Common myeloid progenitor, CD34-positive (primary cell): ENCODE data around the gene RBMS1.

Experiments
- CTCF ChIA-PET: fragments of 350-600 bp; sonication (Branson Sonifier 250); formaldehyde crosslinking; loops from one replicate; lab custom pipeline; 2021; ENCODE audit warnings: antibody characterized with exemption; lab: Charles Lee
- POLR2A ChIA-PET: fragments of 350-600 bp; sonication (Branson Sonifier 250); formaldehyde crosslinking; loops from one replicate; lab custom pipeline; 2021; ENCODE audit warnings: antibody characterized with exemption; lab: Charles Lee
- DNase-seq, 3 donors: peaks; one replicate each; pipeline versions ENCODE4 v3.0.0 to v3.0.0-alpha.2; 2013
- H3K27ac ChIP-seq, 2 experiments: 1 replicate in 1 of 2; 2 replicates in 1 of 2; pipeline ENCODE4 v1.7.0; 2013; ENCODE audit warnings: inconsistent platforms in 2 of 2, low read length in 2 of 2, mild to moderate bottlenecking in 2 of 2, low read depth in 1 of 2, moderate library complexity in 1 of 2; ENCODE audit not compliant: severe bottlenecking in 2 of 2, insufficient read depth in 1 of 2, poor library complexity in 1 of 2
- H3K27me3 ChIP-seq, 5 experiments: replicated peaks in 2 of 5; 1 replicate in 3 of 5; 2 replicates in 2 of 5; pipeline versions ENCODE4 v1.6.1 to v1.7.0; 2013; ENCODE audit warnings: low read length in 4 of 5, mild to moderate bottlenecking in 2 of 5, moderate library complexity in 2 of 5, inconsistent platforms in 1 of 5; ENCODE audit not compliant: insufficient read depth in 5 of 5, control insufficient read depth in 4 of 5
- H3K36me3 ChIP-seq, 4 experiments: 1 replicate in 2 of 4; 2 replicates in 2 of 4; pipeline versions ENCODE4 v1.6.1 to v1.7.0; 2013; ENCODE audit warnings: low read length in 3 of 4, control low read depth in 1 of 4, mild to moderate bottlenecking in 1 of 4; ENCODE audit not compliant: control insufficient read depth in 4 of 4, insufficient read depth in 4 of 4
- H3K4me1 ChIP-seq, 4 experiments: 1 replicate in 3 of 4; 2 replicates in 1 of 4; pipeline versions ENCODE4 v1.6.1 to v1.7.1; 2013; ENCODE audit warnings: low read length in 3 of 4, mild to moderate bottlenecking in 3 of 4, control low read depth in 1 of 4, inconsistent platforms in 1 of 4, moderate library complexity in 1 of 4; ENCODE audit not compliant: control insufficient read depth in 4 of 4, insufficient read depth in 4 of 4; ENCODE audit errors: control extremely low read depth in 1 of 4
- H3K4me3 ChIP-seq, 7 experiments: 1 replicate in 4 of 7; 2 replicates in 3 of 7; pipeline versions ENCODE4 v1.5.1 to v1.7.0; 2013; ENCODE audit warnings: mild to moderate bottlenecking in 7 of 7, low read length in 6 of 7, moderate library complexity in 6 of 7, inconsistent platforms in 2 of 7, low read depth in 2 of 7, control low read depth in 1 of 7; ENCODE audit not compliant: insufficient read depth in 4 of 7, control insufficient read depth in 1 of 7; ENCODE audit errors: extremely low read depth in 1 of 7
- H3K9me3 ChIP-seq, 5 experiments: 1 replicate in 4 of 5; 2 replicates in 1 of 5; pipeline versions ENCODE4 v1.6.1 to v1.7.1; 2013; ENCODE audit warnings: low read length in 4 of 5, mild to moderate bottlenecking in 2 of 5, inconsistent platforms in 1 of 5, low read depth in 1 of 5, moderate library complexity in 1 of 5; ENCODE audit not compliant: control insufficient read depth in 4 of 5, insufficient read depth in 2 of 5; ENCODE audit errors: control extremely low read depth in 1 of 5
- WGBS: methylation state at CpG from one replicate; pipeline ENCODE4 v1.1.5; 2013; ENCODE audit not compliant: insufficient coverage; 5-methylcytosine and 5-hydroxymethylcytosine counted together

Gene RBMS1

DNA sequence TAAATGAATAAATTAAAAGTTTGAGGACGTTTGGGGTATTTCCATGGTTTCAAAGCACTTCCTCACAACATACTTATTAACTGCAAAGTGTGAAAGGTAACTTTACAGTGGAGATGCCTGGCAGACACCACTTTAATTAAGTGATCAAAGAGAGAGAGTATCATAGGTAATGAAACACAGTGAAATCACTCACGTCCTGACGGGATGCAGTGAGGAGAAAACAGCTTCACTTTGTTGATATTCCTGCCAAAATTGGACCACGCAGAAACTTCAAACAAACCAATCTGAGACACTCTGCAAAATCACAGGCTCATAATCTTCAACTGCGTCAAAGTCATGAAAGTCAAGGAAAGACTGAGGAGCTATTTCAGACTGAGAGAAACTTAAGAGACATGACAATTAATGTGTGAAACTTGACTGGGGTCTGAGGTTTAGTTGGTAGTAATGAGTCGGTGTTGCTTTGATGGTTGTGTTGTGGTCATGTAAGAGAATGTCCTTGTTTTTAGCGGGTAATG, 227.5 kb downstream of the RBMS1 start:
- peaks cover 0 to 15% (median 12%) of the 10 kb centered on the region in 4 experiments for H3K4me1 ChIP-seq
- ChIA-PET CTCF (interaction anchor here (1.1 to 1.2 kb wide), 2 partner anchors 704 to 728 kb away, joined by 3 read pairs; no protein-coding TSS in a partner anchor), POLR2A (no interaction called here)
- H3K27me3 ChIP-seq: no peaks in the 10 kb centered on the region
- H3K36me3 ChIP-seq: peaks cover 0 to 4% (median 0%) of the 10 kb centered on the region in 4 experiments
- peak in 1 of 3 donors; percentile 31 for DNase-seq
- whole genome bisulfite sequencing: 97% methylated on average over 5 of the region's 7 CpGs
- no peak overlapping the region for H3K4me3 ChIP-seq
- H3K9me3 ChIP-seq: no peaks in the 10 kb centered on the region
- H3K27ac ChIP-seq: no peak overlapping the region

DNA sequence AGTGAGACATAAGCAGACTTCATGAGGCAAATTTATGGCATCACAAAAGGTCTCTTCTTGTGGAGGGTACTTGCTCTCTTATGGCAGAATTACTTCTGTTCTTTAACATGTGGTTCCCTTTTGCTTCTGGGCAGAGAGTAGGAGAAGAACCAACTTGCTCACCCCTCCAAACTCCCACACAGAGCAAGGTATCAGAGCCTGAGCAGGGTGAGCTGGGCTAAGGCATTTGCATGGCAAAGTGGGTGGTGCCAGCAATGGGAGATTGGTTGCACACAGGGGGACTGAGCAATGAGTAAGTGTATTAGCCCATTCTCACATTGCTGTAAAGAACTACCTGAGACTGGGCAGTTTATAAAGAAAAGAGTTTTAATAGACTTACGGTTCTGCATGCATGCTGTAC, 229.3 kb downstream of the RBMS1 start:
- Histone ChIP-seq H3K4me1 (peaks cover 0 to 3% (median 1%) of the 10 kb centered on the region in 4 experiments), H3K9me3 (no peaks in the 10 kb centered on the region), H3K4me3 (no peak overlapping the region), H3K27ac (no peak overlapping the region), H3K27me3 (no peaks in the 10 kb centered on the region), H3K36me3 (no peaks in the 10 kb centered on the region)
- no peak for DNase-seq
- CTCF ChIA-PET: interaction anchor here (2.4 kb wide), 1 partner anchor 9 kb away, joined by 8 read pairs; no protein-coding TSS in a partner anchor
- POLR2A ChIA-PET: no interaction called here
- WGBS: 100% methylated on average over 1 of the region's 1 CpG

DNA sequence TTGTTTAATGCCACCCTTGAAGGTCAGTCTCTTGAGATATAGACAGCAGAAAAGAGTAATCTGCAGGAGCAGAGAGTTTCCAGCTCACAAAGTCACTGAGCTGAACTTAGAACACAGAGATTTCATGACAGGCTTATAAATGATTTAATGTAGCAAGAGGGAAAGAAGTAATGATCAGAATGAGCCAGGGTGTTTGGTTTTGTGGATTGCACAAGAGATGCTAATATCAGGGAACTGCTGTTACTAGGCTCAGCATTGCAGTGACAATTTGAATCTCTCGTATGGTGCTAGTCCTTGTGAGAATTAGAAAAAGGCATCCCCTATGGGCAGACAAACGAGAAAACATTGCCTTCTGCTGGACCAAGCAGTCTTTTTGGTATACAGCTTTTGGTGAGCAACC, 231.9 kb downstream of the RBMS1 start:
- Histone ChIP-seq H3K27me3 (no peaks in the 10 kb centered on the region), H3K36me3 (no peaks in the 10 kb centered on the region), H3K4me1 (no peaks in the 10 kb centered on the region), H3K9me3 (no peaks in the 10 kb centered on the region), H3K4me3 (no peak overlapping the region), H3K27ac (no peak overlapping the region)
- no peak for DNase-seq
- ChIA-PET POLR2A (no interaction called here), CTCF (interaction anchor here (1.3 to 2.6 kb wide), 2 partner anchors 10 kb away, joined by 5 to 8 read pairs; no protein-coding TSS in a partner anchor)
- 100% methylated on average over 2 of the region's 2 CpGs for WGBS

GRCh38 chr2:160258492-160258805, 235.2 kb downstream of the RBMS1 start:
- no peak for DNase-seq
- Histone ChIP-seq H3K27me3 (no peaks in the 10 kb centered on the region), H3K4me1 (no peaks in the 10 kb centered on the region), H3K27ac (no peak overlapping the region), H3K36me3 (no peaks in the 10 kb centered on the region), H3K4me3 (no peak overlapping the region), H3K9me3 (no peaks in the 10 kb centered on the region)
- ChIA-PET CTCF (interaction anchor here (0.9 to 2.7 kb wide), 3 partner anchors 12 to 27 kb away, joined by 3 to 8 read pairs (median 3); no protein-coding TSS in a partner anchor), POLR2A (no interaction called here)
- WGBS: no CpG with 5 or more reads among the region's 2 CpGs

GRCh38 chr2:160257743-160258491, 235.7 kb downstream of the RBMS1 start:
- POLR2A ChIA-PET: no interaction called here
- WGBS: 95% methylated on average over 9 of the region's 12 CpGs
- Histone ChIP-seq H3K9me3 (no peaks in the 10 kb centered on the region), H3K4me3 (no peak overlapping the region), H3K4me1 (no peaks in the 10 kb centered on the region), H3K27ac (no peak overlapping the region), H3K27me3 (no peaks in the 10 kb centered on the region), H3K36me3 (no peaks in the 10 kb centered on the region)
- no peak for DNase-seq
- CTCF ChIA-PET: interaction anchor here (0.6 to 2.7 kb wide), 5 partner anchors 12 to 27 kb away, joined by 3 to 8 read pairs (median 4); no protein-coding TSS in a partner anchor

DNA sequence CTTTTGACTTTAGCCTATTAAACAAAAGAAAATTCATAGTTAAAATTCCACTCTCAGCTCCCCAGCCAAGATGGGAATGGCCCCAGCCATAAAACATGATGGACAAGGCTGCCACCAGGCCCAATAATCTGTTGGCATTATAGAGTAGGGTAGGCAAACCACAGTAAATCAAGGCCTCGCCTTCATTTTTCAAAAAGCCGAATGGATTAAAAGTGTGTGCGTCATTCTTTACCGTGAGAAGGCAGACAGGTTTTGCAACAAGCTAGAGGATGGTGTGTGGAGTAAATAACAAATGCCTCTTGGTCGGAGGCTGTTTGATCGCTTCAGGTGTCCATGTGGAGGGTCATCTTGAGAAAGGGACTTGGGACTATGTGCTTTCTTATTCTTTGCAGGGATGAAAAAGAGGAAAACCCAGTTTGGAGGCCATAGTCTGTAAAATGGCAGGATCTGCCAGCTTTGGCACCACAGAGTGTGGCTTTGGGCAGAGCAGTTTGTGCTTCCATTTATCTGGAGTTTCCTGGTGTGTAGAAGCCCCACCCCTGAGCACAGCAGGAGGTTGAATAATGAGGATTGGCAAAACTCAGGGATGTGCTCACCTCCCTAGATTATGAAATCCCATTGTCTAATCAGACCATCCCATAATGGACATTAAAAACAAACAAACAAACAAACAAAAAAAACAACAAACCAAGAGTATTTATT, 236.4 kb downstream of the RBMS1 start:
- CTCF ChIA-PET: interaction anchor here (0.6 to 1.4 kb wide), 4 partner anchors 12 to 26 kb away, joined by 3 to 4 read pairs (median 4); no protein-coding TSS in a partner anchor
- Histone ChIP-seq H3K36me3 (no peaks in the 10 kb centered on the region), H3K27ac (no peak overlapping the region), H3K4me1 (no peaks in the 10 kb centered on the region), H3K27me3 (no peaks in the 10 kb centered on the region), H3K4me3 (no peak overlapping the region), H3K9me3 (no peaks in the 10 kb centered on the region)
- no peak for DNase-seq
- POLR2A ChIA-PET: no interaction called here
- 98% methylated on average over 6 of the region's 6 CpGs for WGBS
